Measurements from ENCODE around the gene FLT4.
"Not testable (repeated sequence)": the region's sequence is repeated elsewhere in the genome, so short reads cannot be mapped to it uniquely, and the experiment has no call there.

Gene FLT4

GRCh38 chr5:180684623-180685161 lies 35.3 kb upstream of the FLT4 start:
- Histone ChIP-seq H3K9ac (no peak overlapping the region), H3K36me3 (ENCODE audit: control insufficient read depth, insufficient read depth, low read length) (no peaks in the 10 kb centered on the region), H3K4me1 (no peaks in the 10 kb centered on the region), H2AFZ (no peak overlapping the region), H3K27ac (no peak overlapping the region), H3K79me2 (no peaks in the 10 kb centered on the region), H3K9me3 (ENCODE audit: control insufficient read depth, low read length) (no peaks in the 10 kb centered on the region), H3K27me3 (ENCODE audit: control insufficient read depth, insufficient read depth, low read length) (no peaks in the 10 kb centered on the region), H3K4me3 (ENCODE audit: low read depth, low read length) (no peak overlapping the region), H3K4me2 (ENCODE audit: low read length) (no peak overlapping the region)
- TF ChIP-seq, protein P1, sequence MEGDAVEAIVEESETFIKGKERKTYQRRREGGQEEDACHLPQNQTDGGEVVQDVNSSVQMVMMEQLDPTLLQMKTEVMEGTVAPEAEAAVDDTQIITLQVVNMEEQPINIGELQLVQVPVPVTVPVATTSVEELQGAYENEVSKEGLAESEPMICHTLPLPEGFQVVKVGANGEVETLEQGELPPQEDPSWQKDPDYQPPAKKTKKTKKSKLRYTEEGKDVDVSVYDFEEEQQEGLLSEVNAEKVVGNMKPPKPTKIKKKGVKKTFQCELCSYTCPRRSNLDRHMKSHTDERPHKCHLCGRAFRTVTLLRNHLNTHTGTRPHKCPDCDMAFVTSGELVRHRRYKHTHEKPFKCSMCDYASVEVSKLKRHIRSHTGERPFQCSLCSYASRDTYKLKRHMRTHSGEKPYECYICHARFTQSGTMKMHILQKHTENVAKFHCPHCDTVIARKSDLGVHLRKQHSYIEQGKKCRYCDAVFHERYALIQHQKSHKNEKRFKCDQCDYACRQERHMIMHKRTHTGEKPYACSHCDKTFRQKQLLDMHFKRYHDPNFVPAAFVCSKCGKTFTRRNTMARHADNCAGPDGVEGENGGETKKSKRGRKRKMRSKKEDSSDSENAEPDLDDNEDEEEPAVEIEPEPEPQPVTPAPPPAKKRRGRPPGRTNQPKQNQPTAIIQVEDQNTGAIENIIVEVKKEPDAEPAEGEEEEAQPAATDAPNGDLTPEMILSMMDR (IDR thresholded peaks at IDR 0.05), result no peak

GRCh38 chr5:180683220-180683922 lies 34.0 kb upstream of the FLT4 start:
- TF ChIP-seq, protein P1 (IDR thresholded peaks at IDR 0.05), result no peak

GRCh38 chr5:180682560-180682959 lies 33.2 kb upstream of the FLT4 start:
- Histone ChIP-seq H3K36me3 (ENCODE audit: control insufficient read depth, insufficient read depth, low read length) (no peaks in the 10 kb centered on the region), H3K9me3 (ENCODE audit: control insufficient read depth, low read length) (no peaks in the 10 kb centered on the region), H2AFZ (no peak overlapping the region), H3K4me3 (ENCODE audit: low read depth, low read length) (no peak overlapping the region), H3K4me1 (no peaks in the 10 kb centered on the region), H3K4me2 (ENCODE audit: low read length) (no peak overlapping the region), H3K27ac (no peak overlapping the region), H3K79me2 (no peaks in the 10 kb centered on the region), H3K27me3 (ENCODE audit: control insufficient read depth, insufficient read depth, low read length) (no peaks in the 10 kb centered on the region), H3K9ac (no peak overlapping the region)
- TF ChIP-seq, protein P1 (IDR thresholded peaks at IDR 0.05), result no peak

More at GRCh38 chr5:180683220-180683922, 34.0 kb upstream of the FLT4 start:
- H2AFZ ChIP-seq, result no peak overlapping the region
- H3K36me3 ChIP-seq (ENCODE audit: control insufficient read depth, insufficient read depth, low read length), result no peaks in the 10 kb centered on the region
- H3K9ac ChIP-seq, result no peak overlapping the region
- no peak overlapping the region for H3K4me3 ChIP-seq (ENCODE audit: low read depth, low read length)
- H3K4me1 ChIP-seq, result no peaks in the 10 kb centered on the region
- H3K27ac ChIP-seq, result no peak overlapping the region
- no peaks in the 10 kb centered on the region for H3K9me3 ChIP-seq (ENCODE audit: control insufficient read depth, low read length)
- no peaks in the 10 kb centered on the region for H3K79me2 ChIP-seq
- H3K4me2 ChIP-seq (ENCODE audit: low read length), result no peak overlapping the region
- H3K27me3 ChIP-seq (ENCODE audit: control insufficient read depth, insufficient read depth, low read length), result no peaks in the 10 kb centered on the region

DNA sequence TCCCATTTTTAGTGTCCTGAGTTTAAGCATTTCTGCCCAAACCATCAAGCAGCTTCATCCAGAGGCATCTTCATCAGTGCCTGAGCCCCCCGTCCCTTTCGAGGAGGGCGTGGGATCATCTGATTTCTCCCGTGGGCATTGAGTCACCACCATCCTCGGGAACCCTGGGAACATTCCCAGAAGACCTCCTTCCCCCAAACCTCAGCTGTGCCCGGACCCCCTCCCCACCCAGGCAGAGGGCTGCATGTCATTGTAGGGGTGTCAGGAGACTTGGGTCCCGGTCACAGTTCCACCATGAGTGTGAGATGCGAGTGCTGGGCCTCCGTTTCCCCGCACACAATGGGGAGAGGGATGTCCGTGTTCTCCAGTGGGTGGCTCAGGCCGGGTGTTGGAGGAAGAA lies 32.6 kb upstream of the FLT4 start:
- not testable (repeated sequence) for H3K9me3 ChIP-seq (ENCODE audit: control insufficient read depth, low read length); H3K27ac ChIP-seq; H3K36me3 ChIP-seq (ENCODE audit: control insufficient read depth, insufficient read depth, low read length); H3K9ac ChIP-seq; H3K79me2 ChIP-seq; H3K4me2 ChIP-seq (ENCODE audit: low read length); H3K4me3 ChIP-seq (ENCODE audit: low read depth, low read length); H3K27me3 ChIP-seq (ENCODE audit: control insufficient read depth, insufficient read depth, low read length); H3K4me1 ChIP-seq; H2AFZ ChIP-seq

DNA sequence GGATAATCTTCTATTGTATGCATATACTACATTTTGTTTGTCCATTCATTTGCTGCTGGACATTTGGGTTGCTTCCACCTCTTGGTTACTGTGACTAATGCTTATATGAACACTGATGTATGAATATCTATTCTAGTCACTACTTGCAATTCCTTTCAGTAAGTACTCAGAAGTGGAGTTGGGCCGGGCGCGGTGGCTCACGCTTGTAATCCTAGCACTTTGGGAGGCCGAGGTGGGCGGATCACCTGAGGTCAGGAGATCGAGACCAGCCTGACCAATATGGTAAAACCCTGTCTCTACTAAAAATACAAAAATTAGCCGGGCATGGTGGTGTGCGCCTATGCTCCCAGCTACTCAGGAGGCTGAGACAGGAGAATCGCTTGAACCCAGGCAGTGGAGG lies 28.9 kb upstream of the FLT4 start:
- H2AFZ ChIP-seq; H3K4me2 ChIP-seq (ENCODE audit: low read length); H3K27me3 ChIP-seq (ENCODE audit: control insufficient read depth, insufficient read depth, low read length); H3K36me3 ChIP-seq (ENCODE audit: control insufficient read depth, insufficient read depth, low read length); H3K9me3 ChIP-seq (ENCODE audit: control insufficient read depth, low read length); H3K79me2 ChIP-seq; H3K4me3 ChIP-seq (ENCODE audit: low read depth, low read length); H3K9ac ChIP-seq; H3K4me1 ChIP-seq; H3K27ac ChIP-seq: not testable (repeated sequence)

Measured in parathyroid adenoma (tissue), 2 donors.